ENCODE measurements around the gene JPH4.

- no peak for TF ChIP-seq CTCF (IDR thresholded peaks at IDR 0.05)
- peak in 2 of 3 donors; percentile 89 to 90 for TF ChIP-seq POLR2AphosphoS5 (IDR thresholded peaks at IDR 0.05)
Observed at GRCh38 chr14:23567186-23568020, 11.2 kb downstream of the JPH4 start, which contains the start of gene AP1G2.

All from stomach (tissue), 4 donors.